OCI-LY3 (cell line): ENCODE results near the gene CFAP410.

ENCODE experiments used
- EZH2phosphoT487 ChIP-seq: fragments of 200-600 bp; shearing (Covaris generic); IDR thresholded peaks from 2 replicates; pipeline ENCODE4 v1.6.1; 2018; ENCODE audit warnings: antibody characterized with exemption, mixed run types, low read depth
- TF ChIP-seq, protein P1 (sequence below): fragments of 200-600, 300-600 bp; sonication (generic); IDR thresholded peaks from 2 replicates; pipeline ENCODE4 v1.5.1; 2014; ENCODE audit warnings: antibody characterized with exemption, low read length, low read depth

DNA sequence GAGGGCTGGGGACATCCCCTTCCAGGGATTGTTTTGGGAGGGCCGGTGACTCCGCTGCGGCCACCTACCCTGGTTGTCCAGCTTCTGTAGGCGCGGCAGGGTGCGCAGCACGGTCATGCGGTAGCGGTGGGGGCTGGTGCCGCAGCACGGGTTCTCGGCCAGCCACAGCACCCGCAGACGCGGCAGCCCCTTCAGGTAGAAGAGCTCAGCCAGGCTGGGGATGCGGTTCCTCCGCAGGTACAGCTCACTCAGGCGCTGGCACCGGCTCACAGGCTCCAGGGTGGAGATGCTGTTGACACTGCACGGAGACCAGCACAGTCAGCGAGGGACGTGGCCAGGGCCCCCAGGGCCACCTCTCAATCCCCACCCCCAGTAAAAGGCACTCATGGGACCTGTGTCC, 6.2 kb downstream of the CFAP410 start:
- TF ChIP-seq, protein P1, sequence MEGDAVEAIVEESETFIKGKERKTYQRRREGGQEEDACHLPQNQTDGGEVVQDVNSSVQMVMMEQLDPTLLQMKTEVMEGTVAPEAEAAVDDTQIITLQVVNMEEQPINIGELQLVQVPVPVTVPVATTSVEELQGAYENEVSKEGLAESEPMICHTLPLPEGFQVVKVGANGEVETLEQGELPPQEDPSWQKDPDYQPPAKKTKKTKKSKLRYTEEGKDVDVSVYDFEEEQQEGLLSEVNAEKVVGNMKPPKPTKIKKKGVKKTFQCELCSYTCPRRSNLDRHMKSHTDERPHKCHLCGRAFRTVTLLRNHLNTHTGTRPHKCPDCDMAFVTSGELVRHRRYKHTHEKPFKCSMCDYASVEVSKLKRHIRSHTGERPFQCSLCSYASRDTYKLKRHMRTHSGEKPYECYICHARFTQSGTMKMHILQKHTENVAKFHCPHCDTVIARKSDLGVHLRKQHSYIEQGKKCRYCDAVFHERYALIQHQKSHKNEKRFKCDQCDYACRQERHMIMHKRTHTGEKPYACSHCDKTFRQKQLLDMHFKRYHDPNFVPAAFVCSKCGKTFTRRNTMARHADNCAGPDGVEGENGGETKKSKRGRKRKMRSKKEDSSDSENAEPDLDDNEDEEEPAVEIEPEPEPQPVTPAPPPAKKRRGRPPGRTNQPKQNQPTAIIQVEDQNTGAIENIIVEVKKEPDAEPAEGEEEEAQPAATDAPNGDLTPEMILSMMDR = no peak
- TF ChIP-seq EZH2phosphoT487 = no peak
